GM18511 (cell line): ENCODE measurements around the gene HECTD2.
"Not testable (repeated sequence)": the region's sequence is repeated elsewhere in the genome, so short reads cannot be mapped to it uniquely, and the experiment has no call there.

Source experiments
- ATAC-seq: cut with Tn5 transposase; IDR thresholded peaks from one replicate; pipeline ENCODE4 v1.9.1; 2021; ENCODE audit warnings: mild to moderate bottlenecking, moderate library complexity; ENCODE audit not compliant: unreplicated experiment

HECTD2 gene

GRCh38 chr10:91409869-91410637, at the start of gene HECTD2:
TSS of gene HECTD2 (plus strand) at chr10:91410344. CDS start at chr10:91410439, 95 bp downstream.
- peak; percentile 91 for ATAC-seq

GRCh38 chr10:91360461-91360860, 49.7 kb upstream of the HECTD2 start:
- ATAC-seq: no peak

- ATAC-seq: not testable (repeated sequence)
Observed at GRCh38 chr10:91365519-91365918, 44.6 kb upstream of the HECTD2 start.

- no peak for ATAC-seq
Observed at GRCh38 chr10:91366704-91367103, 43.4 kb upstream of the HECTD2 start.

GRCh38 chr10:91367127-91367531, 43.0 kb upstream of the HECTD2 start:
- no peak for ATAC-seq

GRCh38 chr10:91367558-91367957, 42.6 kb upstream of the HECTD2 start:
- no peak for ATAC-seq

GRCh38 chr10:91369978-91370589, 40.1 kb upstream of the HECTD2 start:
- ATAC-seq: not testable (repeated sequence)

GRCh38 chr10:91374052-91374451, 36.1 kb upstream of the HECTD2 start:
- ATAC-seq: no peak

- no peak for ATAC-seq
Observed at GRCh38 chr10:91378061-91378460, 32.1 kb upstream of the HECTD2 start.

- no peak for ATAC-seq
Observed at GRCh38 chr10:91380873-91381256, 29.3 kb upstream of the HECTD2 start.

- no peak for ATAC-seq
Observed at GRCh38 chr10:91381257-91381891, 28.8 kb upstream of the HECTD2 start.

- ATAC-seq: no peak
Observed at GRCh38 chr10:91385306-91386085, 24.6 kb upstream of the HECTD2 start.

GRCh38 chr10:91389636-91390512, 20.3 kb upstream of the HECTD2 start:
- peak; percentile 96 for ATAC-seq

- ATAC-seq: not testable (repeated sequence)
Observed at GRCh38 chr10:91390513-91390825, 19.7 kb upstream of the HECTD2 start.

- ATAC-seq: no peak
Observed at GRCh38 chr10:91391920-91392319, 18.2 kb upstream of the HECTD2 start.

- no peak for ATAC-seq
Observed at GRCh38 chr10:91406322-91406721, 3.8 kb upstream of the HECTD2 start.

GRCh38 chr10:91409069-91409868, 875 bp upstream of the HECTD2 start:
- ATAC-seq: peak; percentile 38

- ATAC-seq: peak; percentile 0
Observed at GRCh38 chr10:91410638-91411371, 661 bp downstream of the HECTD2 start.

GRCh38 chr10:91411621-91412020, 1.5 kb downstream of the HECTD2 start:
- no peak for ATAC-seq
